BJ (cell line): ENCODE results near the gene WNT5B. TPM values are rescaled to one million over a fixed set of nuclear protein-coding genes. Genes with fewer than 3 reads are reported as not detected.
"Not testable (repeated sequence)": the region's sequence is repeated elsewhere in the genome, so short reads cannot be mapped to it uniquely, and the experiment has no call there.

ENCODE experiments used
- CTCF ChIA-PET: fragments of 350-600 bp; formaldehyde crosslinking; extraction: SDS; loops from one replicate; lab custom pipeline; 2021; ENCODE audit warnings: antibody characterized with exemption, inconsistent platforms; lab: Yijun Ruan, JAX
- POLR2A ChIA-PET: fragments of 300-600 bp; sonication (Branson Sonifier 250); formaldehyde crosslinking; extraction: SDS; loops from one replicate; lab custom pipeline; 2021; ENCODE audit warnings: antibody characterized with exemption; lab: Charles Lee
- DNase-seq: peaks from one replicate; pipeline ENCODE4 v3.0.0-alpha.2; 2011; ENCODE audit warnings: low read depth
- H3K27me3 ChIP-seq: 2 replicates; pipeline ENCODE4 v1.6.0; 2011; ENCODE audit warnings: low read length; ENCODE audit not compliant: control insufficient read depth, insufficient read depth
- H3K36me3 ChIP-seq: 2 replicates; pipeline ENCODE4 v1.5.1; 2011; ENCODE audit warnings: low read length; ENCODE audit not compliant: control insufficient read depth, insufficient read depth
- H3K4me3 ChIP-seq: 2 replicates; pipeline ENCODE4 v1.5.1; 2011; ENCODE audit warnings: low read depth, mild to moderate bottlenecking, control low read depth, low read length
- CTCF ChIP-seq: IDR thresholded peaks from 2 replicates; pipeline ENCODE4 v1.5.1; 2011; ENCODE audit warnings: low read depth, mild to moderate bottlenecking, control low read depth, inconsistent platforms, low read length, moderate library complexity; ENCODE audit not compliant: insufficient read depth
- polyA plus RNA-seq: library from polyadenylated mRNA; depleted of rRNA; stranded (reverse); fragments of >200 nt; gene quantifications from 2 replicates; pipeline ENCODE4 v1.2.3, GENCODE V29; 2011

The WNT5B gene
- polyA plus RNA-seq, 1 experiment: 57.3 TPM

- POLR2A ChIA-PET: no interaction called here
- no peak for DNase-seq
- H3K4me3 ChIP-seq: no peak overlapping the region
These were observed 33.2 kb upstream of the WNT5B start for GRCh38 chr12:1595690-1596347.

GRCh38 chr12:1598757-1599156 lies 30.3 kb upstream of the WNT5B start:
- no peak for TF ChIP-seq CTCF
- ChIA-PET POLR2A (no interaction called here), CTCF (interaction anchor here (2.1 kb wide), 1 partner anchor 481 kb away, joined by 5 read pairs; no protein-coding TSS in a partner anchor)
- H3K4me3 ChIP-seq: no peak overlapping the region
- no peaks in the 10 kb centered on the region for H3K27me3 ChIP-seq
- no peak for DNase-seq
- no peaks in the 10 kb centered on the region for H3K36me3 ChIP-seq

More at GRCh38 chr12:1595690-1596347, 33.2 kb upstream of the WNT5B start:
- CTCF ChIA-PET: interaction anchor here (1.2 to 1.6 kb wide), 2 partner anchors 9 to 344 kb away, joined by 4 read pairs; no protein-coding TSS in a partner anchor
- Histone ChIP-seq H3K27me3 (no peaks in the 10 kb centered on the region), H3K36me3 (peaks cover 6% of the 10 kb centered on the region)
- TF ChIP-seq CTCF: no peak

- POLR2A ChIA-PET, DNase-seq, H3K36me3 ChIP-seq, H3K27me3 ChIP-seq, H3K4me3 ChIP-seq: not testable (repeated sequence)
- CTCF ChIA-PET: interaction anchor here (0.6 to 2.5 kb wide), 5 partner anchors 10 to 484 kb away, joined by 3 to 10 read pairs (median 9); no protein-coding TSS in a partner anchor
These were observed 26.3 kb upstream of the WNT5B start for GRCh38 chr12:1602706-1603105.

GRCh38 chr12:1603269-1603993 lies 25.6 kb upstream of the WNT5B start:
- no peak for DNase-seq
- H3K4me3 ChIP-seq: no peak overlapping the region
- TF ChIP-seq CTCF: no peak
- ChIA-PET POLR2A (interaction anchor here (0.6 kb wide), 1 partner anchor 18 kb away, joined by 5 read pairs; no protein-coding TSS in a partner anchor), CTCF (interaction anchor here (0.6 to 2.5 kb wide), 7 partner anchors 11 to 485 kb away, joined by 3 to 10 read pairs (median 7); no protein-coding TSS in a partner anchor)
- H3K27me3 ChIP-seq: no peaks in the 10 kb centered on the region
- H3K36me3 ChIP-seq: no peaks in the 10 kb centered on the region

GRCh38 chr12:1604464-1604863 lies 24.6 kb upstream of the WNT5B start:
- TF ChIP-seq CTCF: no peak
- DNase-seq: no peak
- ChIA-PET POLR2A (no interaction called here), CTCF (interaction anchor here (0.6 to 3.1 kb wide), 14 partner anchors 9 to 1035 kb away, joined by 3 to 18 read pairs (median 5); partner anchors contain the start of gene WNT5B)
- no peak overlapping the region for H3K4me3 ChIP-seq
- no peaks in the 10 kb centered on the region for H3K36me3 ChIP-seq
- H3K27me3 ChIP-seq: no peaks in the 10 kb centered on the region
